Measurements from ENCODE around the gene ENOX1.

DNA sequence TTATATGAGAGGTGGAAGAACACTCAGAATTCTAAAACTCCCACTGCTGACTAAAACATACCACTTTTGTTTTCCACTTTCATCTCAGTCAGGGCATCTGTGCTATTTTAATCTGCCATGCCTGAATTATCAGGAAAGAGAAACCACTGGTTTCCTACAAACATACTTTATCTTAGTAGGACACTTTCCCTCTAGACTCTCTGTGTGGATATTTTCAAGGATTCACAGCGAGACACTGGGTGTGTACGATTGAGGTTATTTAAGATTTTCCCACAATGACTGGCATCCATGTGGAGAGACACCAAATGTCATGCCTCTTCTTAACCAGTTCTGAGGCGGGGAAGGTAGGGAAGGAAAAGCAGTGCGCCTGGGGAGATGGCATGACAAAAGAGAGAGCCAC, 212.2 kb downstream of the ENOX1 start:
- TF ChIP-seq CTCF (conservative IDR thresholded peaks at IDR 0.05) (no peak), EZH2 (IDR thresholded peaks at IDR 0.05; ENCODE audit: low read depth) (no peak)
